ENCODE results near the gene TSHZ1. TPM values are rescaled to one million over a fixed set of nuclear protein-coding genes. Genes with fewer than 3 reads are reported as not detected.

Gene TSHZ1
- total and polyA plus RNA-seq, 12 donors = 6.8 to 25.0 (median 16.0) TPM

- no peaks in the 10 kb centered on the region for H3K36me3 ChIP-seq (replicated peaks in 1 of 2)
- H3K27ac ChIP-seq = no peak overlapping the region
- H3K4me1 ChIP-seq (replicated peaks in 1 of 2) = no peaks in the 10 kb centered on the region
- no peak for DNase-seq
- no peak overlapping the region for H3K4me3 ChIP-seq
- 92 to 97% (median 94%) methylated on average over 11 of the region's 11 CpGs for WGBS, 4 donors
- intact Hi-C loops (cut with DNase I) = no loop called here
- no peaks in the 10 kb centered on the region for H3K27me3 ChIP-seq
- H3K9me3 ChIP-seq (replicated peaks in 1 of 3) = no peaks in the 10 kb centered on the region
- TF ChIP-seq POLR2A (IDR thresholded peaks at IDR 0.05) = no peak
- TF ChIP-seq CTCF (IDR thresholded peaks at IDR 0.05) = no peak
These were observed 107.1 kb downstream of the TSHZ1 start for GRCh38 chr18:75317703-75318102.

GRCh38 chr18:75319905-75320304 is 109.3 kb downstream of the TSHZ1 start:
- Histone ChIP-seq H3K9me3 (replicated peaks in 1 of 3) (no peaks in the 10 kb centered on the region), H3K27me3 (no peaks in the 10 kb centered on the region)
- no peak for DNase-seq

GRCh38 chr18:75320506-75320905 is 109.9 kb downstream of the TSHZ1 start:
- Histone ChIP-seq H3K4me3 (no peak overlapping the region), H3K27me3 (no peaks in the 10 kb centered on the region), H3K4me1 (replicated peaks in 1 of 2) (no peaks in the 10 kb centered on the region), H3K27ac (no peak overlapping the region), H3K9me3 (replicated peaks in 1 of 3) (no peaks in the 10 kb centered on the region), H3K36me3 (replicated peaks in 1 of 2) (no peaks in the 10 kb centered on the region)
- TF ChIP-seq POLR2A (IDR thresholded peaks at IDR 0.05) (no peak), CTCF (IDR thresholded peaks at IDR 0.05) (no peak)
- no peak for DNase-seq
- 93 to 97% (median 95%) methylated on average over 7 to 9 of the region's 9 CpGs for WGBS, 4 donors
- intact Hi-C loops (cut with DNase I) = no loop called here

More at GRCh38 chr18:75319905-75320304, 109.3 kb downstream of the TSHZ1 start:
- H3K27ac ChIP-seq = no peak overlapping the region
- intact Hi-C loops (cut with DNase I) = no loop called here
- no peak overlapping the region for H3K4me3 ChIP-seq
- H3K4me1 ChIP-seq (replicated peaks in 1 of 2) = no peaks in the 10 kb centered on the region
- TF ChIP-seq CTCF (IDR thresholded peaks at IDR 0.05) (no peak), POLR2A (IDR thresholded peaks at IDR 0.05) (no peak)
- WGBS, 4 donors = 77 to 87% (median 81%) methylated on average over 9 of the region's 9 CpGs
- no peaks in the 10 kb centered on the region for H3K36me3 ChIP-seq (replicated peaks in 1 of 2)

GRCh38 chr18:75321431-75321830 is 110.8 kb downstream of the TSHZ1 start:
- intact Hi-C loops (cut with DNase I) = no loop called here
- WGBS, 4 donors = 84 to 94% (median 90%) methylated on average over 6 of the region's 6 CpGs
- Histone ChIP-seq H3K4me1 (replicated peaks in 1 of 2) (no peaks in the 10 kb centered on the region), H3K27me3 (no peaks in the 10 kb centered on the region), H3K27ac (no peak overlapping the region), H3K4me3 (no peak overlapping the region), H3K9me3 (replicated peaks in 1 of 3) (peaks cover 0 to 4% (median 0%) of the 10 kb centered on the region in 3 donors), H3K36me3 (replicated peaks in 1 of 2) (no peaks in the 10 kb centered on the region)
- TF ChIP-seq POLR2A (IDR thresholded peaks at IDR 0.05) = no peak
- no peak for TF ChIP-seq CTCF (IDR thresholded peaks at IDR 0.05)
- DNase-seq = no peak
